KOPT-K1 (cell line): ENCODE results near the gene MEIS1.

Experiments
- H3K27ac ChIP-seq: fragments of 200-600 bp; sonication (generic); 2 replicates; pipeline ENCODE4 v1.5.1; 2016; ENCODE audit warnings: antibody characterized with exemption, mild to moderate bottlenecking, low read depth, low read length; ENCODE audit not compliant: poor library complexity, severe bottlenecking
- H3K36me3 ChIP-seq: fragments of 200-600 bp; sonication (generic); 2 replicates; pipeline ENCODE4 v1.5.1; 2017; ENCODE audit warnings: antibody characterized with exemption, mild to moderate bottlenecking, low read length, moderate library complexity; ENCODE audit not compliant: insufficient read depth
- H3K9me3 ChIP-seq: fragments of 200-600 bp; sonication (generic); 2 replicates; pipeline ENCODE4 v1.5.1; 2017; ENCODE audit warnings: antibody characterized with exemption, low read length, mild to moderate bottlenecking; ENCODE audit not compliant: insufficient read depth, poor library complexity, severe bottlenecking

The MEIS1 gene

DNA sequence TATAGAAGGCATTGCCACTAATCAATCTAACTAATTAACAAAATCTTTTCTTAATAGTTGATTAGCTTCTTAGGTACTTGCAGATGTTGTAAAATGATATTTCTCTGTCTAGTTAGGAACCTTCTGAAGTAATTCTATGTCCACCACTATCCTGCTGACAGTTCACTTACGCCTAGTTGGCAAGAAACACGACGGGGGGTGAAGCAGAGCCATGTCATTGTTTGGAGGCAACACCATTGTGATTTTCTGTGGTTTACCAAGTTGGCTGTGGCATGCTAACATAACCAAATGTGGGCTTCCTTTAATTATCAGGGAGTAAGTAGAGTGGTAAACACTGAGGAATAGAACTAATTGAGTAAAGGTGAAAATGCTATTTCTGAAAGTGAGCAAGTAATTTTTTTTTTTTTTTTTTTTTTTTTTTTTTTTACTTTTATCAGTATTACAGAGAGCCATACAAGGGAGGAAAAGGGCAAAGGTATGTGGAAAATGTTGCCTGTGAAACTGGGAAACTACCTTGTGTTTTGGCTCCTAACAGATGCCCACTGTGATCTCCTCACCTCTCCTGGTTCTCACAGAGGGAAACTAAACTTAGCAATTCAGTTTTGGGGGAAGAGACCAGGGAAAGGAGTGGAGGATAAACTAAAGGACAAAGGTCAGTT, 126.8 kb downstream of the MEIS1 start:
- H3K36me3 ChIP-seq = no peaks in the 10 kb centered on the region
- no peak overlapping the region for H3K27ac ChIP-seq
- no peaks in the 10 kb centered on the region for H3K9me3 ChIP-seq

DNA sequence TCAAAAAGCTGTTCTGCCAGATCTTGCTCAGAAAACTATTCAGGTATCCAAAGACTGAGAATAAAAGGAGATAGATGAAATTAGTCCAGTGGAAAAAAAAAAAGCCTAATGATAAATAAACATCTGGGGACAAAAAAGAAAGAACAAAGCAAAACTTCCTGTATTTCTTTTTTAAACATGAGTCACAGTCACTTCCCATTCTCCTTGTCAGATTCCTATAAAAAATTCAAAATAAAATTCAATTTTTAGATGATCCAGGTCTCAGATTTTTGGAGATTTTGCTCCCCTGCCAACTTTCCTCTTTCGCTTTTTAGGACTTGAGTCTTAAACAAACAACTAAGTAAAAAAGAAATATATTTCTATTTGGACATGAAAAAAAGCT, 127.4 kb downstream of the MEIS1 start:
- no peaks in the 10 kb centered on the region for H3K36me3 ChIP-seq
- H3K9me3 ChIP-seq = no peaks in the 10 kb centered on the region
- H3K27ac ChIP-seq = no peak overlapping the region

DNA sequence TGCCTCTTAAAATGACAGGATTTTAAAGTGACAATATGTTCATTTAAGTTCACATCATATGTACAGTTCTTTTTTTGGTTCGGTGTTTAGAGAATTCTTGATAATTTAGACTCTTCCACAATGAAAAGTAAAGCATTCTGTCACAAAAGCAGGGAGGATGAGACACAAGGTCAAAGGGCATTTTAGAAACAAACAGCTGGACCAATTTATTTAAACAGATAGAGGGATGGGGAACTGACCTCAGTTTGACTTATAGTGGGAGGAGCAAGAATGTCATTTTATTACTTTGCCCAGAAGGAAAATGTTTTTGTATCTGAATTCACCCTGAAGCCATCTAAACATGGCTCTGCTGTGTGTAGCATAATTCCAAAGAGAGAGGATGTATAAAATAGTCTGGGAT, 128.5 kb downstream of the MEIS1 start:
- H3K27ac ChIP-seq = no peak overlapping the region
- H3K36me3 ChIP-seq = no peaks in the 10 kb centered on the region
- no peaks in the 10 kb centered on the region for H3K9me3 ChIP-seq

DNA sequence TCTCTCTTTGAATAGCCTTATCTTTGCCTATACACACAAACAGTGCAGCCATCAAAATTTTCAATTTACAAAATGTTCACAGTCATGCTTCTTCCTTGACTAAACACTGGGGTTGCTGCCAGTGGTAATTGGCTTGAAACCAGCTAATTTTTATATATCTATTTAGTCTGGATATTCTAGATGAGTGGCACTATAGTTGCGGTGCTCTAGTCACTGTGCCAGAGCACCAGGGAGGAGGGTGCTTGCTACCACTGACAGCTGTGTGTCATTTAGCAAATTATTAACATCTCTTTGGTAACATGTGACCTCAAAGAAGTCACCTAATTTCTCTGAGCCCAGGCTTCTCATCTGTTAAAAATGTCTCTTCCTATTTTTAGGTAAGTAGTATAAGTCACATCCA, 130.4 kb downstream of the MEIS1 start:
- Histone ChIP-seq H3K27ac (no peak overlapping the region), H3K9me3 (no peaks in the 10 kb centered on the region), H3K36me3 (no peaks in the 10 kb centered on the region)

DNA sequence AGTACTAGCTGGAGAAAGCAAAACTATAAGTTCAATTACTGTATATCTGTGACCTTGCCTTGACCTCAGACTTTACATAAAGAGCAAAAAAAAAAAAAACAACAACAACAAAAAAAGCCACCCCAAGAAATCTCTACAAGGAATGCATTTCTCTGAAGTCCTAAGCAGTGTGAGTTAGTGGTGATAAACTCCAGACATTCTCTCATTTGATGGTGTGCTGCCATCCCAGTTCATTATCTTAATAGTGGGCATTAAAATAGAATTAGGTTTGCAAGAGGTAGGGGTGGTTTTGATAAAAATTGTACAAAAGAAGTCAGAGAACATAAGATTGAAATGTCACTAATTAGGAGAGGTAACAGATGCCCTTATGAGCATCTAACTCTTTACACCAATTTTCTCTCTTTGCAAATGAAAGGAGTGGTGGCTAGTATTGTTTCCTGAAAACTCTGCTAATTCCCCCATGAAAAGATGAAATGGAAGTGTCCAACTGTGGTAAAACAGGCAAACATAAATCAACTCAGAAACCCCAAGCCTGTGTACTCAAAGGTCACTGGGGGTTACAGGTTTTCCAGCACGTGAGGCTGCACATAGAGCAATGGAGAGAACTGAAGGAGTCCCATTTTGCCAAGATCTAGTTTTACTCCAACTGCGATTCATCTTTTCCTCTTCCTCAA, 131.9 kb downstream of the MEIS1 start:
- Histone ChIP-seq H3K9me3 (no peaks in the 10 kb centered on the region), H3K27ac (no peak overlapping the region), H3K36me3 (no peaks in the 10 kb centered on the region)

DNA sequence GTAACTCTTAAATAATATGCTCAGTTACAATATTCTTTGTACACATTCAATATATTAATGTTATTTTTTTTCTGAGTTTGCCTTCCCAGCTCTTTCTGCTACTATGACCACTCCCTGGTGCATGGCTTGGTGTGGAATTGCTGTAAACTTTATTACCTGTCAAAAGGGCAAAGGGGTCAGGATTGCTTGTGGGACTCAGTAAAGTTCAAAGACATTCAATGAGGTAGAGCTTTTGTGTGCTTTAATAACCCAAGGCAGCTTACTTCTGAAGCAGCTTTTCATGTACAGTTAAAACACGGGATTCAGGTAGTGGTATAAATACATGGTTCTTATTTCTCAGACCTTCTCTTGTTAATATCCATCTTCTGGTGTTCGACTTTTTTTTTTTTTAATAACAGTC, 132.8 kb downstream of the MEIS1 start:
- Histone ChIP-seq H3K36me3 (no peaks in the 10 kb centered on the region), H3K9me3 (no peaks in the 10 kb centered on the region), H3K27ac (no peak overlapping the region)

DNA sequence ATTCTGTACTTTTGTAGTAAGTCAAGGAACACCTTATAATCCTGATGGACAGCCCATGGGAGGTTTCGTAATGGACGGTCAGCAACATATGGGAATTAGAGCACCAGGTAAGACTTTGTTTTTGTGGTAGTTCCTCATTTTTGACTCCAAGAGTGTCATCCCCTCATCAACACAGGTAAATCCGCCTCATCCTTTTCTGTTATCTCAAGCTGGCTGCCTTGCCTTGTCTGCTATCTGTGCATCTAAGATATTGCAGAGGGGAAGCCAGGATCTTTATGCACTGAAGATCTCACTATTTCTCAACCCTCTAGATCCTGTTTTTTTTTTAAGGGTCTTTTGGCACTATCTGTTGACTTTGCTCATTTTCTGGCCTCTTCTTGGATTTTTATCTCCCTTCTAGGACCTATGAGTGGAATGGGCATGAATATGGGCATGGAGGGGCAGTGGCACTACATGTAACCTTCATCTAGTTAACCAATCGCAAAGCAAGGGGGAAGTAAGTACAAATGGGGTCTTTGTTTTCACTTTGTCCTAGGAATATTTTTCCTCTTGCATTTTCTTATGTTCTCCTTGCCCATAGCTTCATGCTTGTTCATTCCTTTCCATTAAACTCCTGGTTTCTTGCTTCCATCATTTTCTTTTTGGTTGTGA, 133.8 kb downstream of the MEIS1 start:
- H3K9me3 ChIP-seq = no peaks in the 10 kb centered on the region
- no peaks in the 10 kb centered on the region for H3K36me3 ChIP-seq
- H3K27ac ChIP-seq = no peak overlapping the region

DNA sequence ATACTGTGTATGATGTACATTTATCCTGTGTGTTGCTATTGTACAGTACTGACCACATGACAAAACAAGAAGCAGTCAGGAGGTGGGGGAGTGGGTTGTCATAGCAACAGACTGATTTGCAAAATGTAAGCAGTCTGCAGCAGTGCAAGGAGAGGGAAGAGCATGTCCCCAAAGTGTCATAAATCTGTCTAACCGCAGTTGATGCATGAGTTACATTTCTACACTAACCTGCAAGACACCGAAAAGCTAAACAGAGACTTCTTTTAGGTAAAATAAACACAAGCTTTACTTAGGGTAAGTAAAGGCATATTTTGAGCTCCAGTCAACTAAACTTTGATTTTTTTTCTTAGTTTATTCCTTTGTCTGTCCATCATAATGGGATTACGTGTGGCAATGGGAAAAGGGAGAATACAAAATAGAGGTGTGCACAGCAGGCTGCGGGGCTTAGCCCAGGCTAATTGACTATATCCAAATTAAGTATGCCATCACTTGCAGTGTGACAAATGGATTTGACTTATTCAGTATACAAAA, 134.5 kb downstream of the MEIS1 start:
- Histone ChIP-seq H3K9me3 (no peaks in the 10 kb centered on the region), H3K27ac (no peak overlapping the region), H3K36me3 (no peaks in the 10 kb centered on the region)

DNA sequence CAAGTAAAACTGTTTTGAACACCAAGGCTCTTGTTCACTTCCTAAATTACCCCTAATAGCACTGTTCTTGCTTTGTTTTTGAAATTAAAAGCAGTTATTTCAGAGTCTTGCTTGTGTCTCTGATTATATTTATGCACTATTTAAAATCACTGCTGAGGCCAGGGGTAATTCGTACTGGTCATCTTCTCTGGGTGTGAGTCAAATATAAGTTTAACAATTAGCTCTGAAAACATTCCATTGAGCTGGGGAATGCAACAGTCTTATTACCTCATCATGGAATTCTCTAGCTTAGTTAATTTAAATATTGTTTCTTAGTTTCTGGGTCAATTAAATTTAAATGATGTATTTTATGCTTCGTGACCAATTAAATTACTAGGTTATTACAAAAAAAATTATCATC, 135.0 kb downstream of the MEIS1 start:
- Histone ChIP-seq H3K9me3 (no peaks in the 10 kb centered on the region), H3K36me3 (no peaks in the 10 kb centered on the region), H3K27ac (no peak overlapping the region)

DNA sequence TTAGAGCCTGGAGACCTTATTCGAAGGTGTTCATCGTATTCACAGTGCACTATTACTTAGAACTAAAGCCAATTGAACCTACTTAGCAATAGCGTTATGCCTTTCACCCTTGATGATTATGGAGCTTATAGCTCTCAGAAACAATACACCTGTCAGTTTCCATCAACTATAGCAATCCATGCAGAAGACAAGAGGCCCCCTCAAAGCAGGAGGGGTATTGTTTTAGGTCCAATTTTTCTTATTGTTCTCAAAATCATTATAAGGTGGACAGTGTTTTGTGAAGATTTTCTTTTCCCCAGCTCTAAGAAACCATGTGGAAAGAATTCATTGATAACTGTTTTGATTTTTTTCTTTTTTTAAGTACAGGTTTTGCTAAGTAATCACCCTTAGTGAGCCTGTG, 135.5 kb downstream of the MEIS1 start:
- Histone ChIP-seq H3K9me3 (no peaks in the 10 kb centered on the region), H3K36me3 (no peaks in the 10 kb centered on the region)

DNA sequence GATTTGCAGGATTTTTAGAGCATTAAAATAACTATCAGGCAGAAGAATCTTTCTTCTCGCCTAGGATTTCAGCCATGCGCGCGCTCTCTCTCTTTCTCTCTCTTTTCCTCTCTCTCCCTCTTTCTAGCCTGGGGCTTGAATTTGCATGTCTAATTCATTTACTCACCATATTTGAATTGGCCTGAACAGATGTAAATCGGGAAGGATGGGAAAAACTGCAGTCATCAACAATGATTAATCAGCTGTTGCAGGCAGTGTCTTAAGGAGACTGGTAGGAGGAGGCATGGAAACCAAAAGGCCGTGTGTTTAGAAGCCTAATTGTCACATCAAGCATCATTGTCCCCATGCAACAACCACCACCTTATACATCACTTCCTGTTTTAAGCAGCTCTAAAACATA, 137.0 kb downstream of the MEIS1 start:
- no peaks in the 10 kb centered on the region for H3K36me3 ChIP-seq
- H3K9me3 ChIP-seq = peaks cover 7% of the 10 kb centered on the region
- H3K27ac ChIP-seq = no peak overlapping the region

More for the DNA sequence above, 135.5 kb downstream of the MEIS1 start:
- no peak overlapping the region for H3K27ac ChIP-seq

DNA sequence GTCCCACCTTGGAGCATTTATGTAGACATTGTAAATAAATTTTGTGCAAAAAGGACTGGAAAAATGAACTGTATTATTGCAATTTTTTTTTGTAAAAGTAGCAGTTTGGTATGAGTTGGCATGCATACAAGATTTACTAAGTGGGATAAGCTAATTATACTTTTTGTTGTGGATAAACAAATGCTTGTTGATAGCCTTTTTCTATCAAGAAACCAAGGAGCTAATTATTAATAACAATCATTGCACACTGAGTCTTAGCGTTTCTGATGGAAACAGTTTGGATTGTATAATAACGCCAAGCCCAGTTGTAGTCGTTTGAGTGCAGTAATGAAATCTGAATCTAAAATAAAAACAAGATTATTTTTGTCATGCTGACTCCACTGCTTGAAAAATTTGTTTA, 137.5 kb downstream of the MEIS1 start:
- H3K27ac ChIP-seq = no peak overlapping the region
- peaks cover 9% of the 10 kb centered on the region for H3K9me3 ChIP-seq
- H3K36me3 ChIP-seq = no peaks in the 10 kb centered on the region

DNA sequence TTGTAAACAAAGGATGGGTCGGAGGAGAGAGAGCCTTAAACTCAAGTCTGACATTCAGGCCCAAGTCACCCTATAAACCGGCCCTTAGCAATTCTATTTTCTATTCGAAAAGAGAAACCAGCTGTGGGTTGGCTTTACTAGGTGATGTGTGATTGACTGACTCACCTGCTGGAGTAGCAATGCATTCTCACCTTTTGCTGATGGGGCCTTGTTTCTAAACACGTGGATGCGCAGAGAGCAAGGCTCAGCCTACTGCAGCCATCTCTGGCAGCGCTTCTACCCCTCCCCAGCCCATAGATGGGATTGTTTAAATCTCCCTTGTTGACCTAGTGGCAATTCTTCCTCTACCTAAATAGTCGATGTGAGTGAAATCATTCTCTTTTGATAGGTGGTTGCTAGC, 138.5 kb downstream of the MEIS1 start:
- Histone ChIP-seq H3K9me3 (peaks cover 9% of the 10 kb centered on the region), H3K27ac (no peak overlapping the region), H3K36me3 (no peaks in the 10 kb centered on the region)

DNA sequence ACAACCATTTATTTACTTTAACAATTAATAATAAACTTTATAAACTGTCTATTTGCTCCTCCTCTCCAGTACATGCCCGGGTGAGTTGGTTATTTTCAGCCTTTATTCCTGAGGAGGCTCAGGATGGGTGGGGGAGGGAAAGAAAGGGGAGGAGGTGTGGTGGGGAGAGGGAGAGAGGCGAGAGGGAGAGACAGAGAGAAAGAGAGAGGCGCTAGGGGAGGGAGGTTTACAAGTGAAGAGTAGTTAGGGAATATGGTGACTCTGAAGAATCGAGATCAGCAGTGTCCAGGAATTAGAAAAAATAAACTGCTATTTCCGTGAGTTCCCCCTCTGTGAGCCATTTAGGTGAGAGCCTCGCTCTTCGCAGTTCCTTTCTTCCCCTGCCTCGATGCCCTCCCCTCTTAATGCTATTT, 138.9 kb downstream of the MEIS1 start:
- H3K36me3 ChIP-seq = no peaks in the 10 kb centered on the region
- H3K27ac ChIP-seq = no peak overlapping the region
- peaks cover 9% of the 10 kb centered on the region for H3K9me3 ChIP-seq

DNA sequence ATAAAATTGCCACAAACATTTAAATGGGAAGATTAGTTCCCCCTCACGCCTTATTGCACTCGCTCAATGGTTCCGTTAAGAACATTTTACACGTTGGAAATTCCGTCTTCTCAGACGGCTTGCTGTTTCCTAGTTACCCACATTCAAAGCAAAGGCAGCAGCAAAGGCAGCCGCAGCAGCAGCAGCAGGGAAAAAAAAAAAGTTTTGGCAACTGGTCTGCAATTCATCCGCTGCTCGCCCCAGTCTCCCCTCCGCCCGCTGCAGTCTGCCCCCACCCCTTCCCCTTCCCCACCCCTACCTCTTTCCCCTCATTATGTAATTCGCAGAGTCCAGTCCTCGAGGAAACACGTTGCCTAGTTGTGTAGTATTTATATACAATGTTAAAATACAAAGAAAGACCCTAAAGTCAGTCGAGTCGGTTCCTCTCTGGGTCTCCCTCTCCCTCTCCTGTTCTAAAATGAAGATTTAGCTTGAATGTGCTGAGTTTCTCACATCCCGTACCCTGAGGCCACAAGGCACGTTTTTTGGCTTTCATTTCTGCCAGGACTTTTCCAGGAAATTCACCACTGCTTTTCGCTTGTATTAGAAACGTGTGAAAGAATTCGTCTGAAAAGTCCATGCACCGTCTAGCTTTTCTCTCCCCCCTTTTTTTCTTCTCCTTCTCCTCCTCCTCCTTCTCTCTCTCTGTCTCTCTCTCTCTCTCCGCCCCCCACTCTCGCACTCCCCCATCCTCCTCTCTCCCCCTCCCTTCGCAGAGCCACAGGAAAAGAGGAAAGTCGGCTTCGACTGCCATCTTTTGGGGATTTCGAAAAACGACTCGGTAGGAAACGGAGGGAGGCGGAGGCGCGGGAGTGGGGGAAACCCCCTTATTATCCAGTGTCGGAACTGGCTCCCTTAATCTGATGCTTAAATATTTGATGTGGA, 140.0 kb downstream of the MEIS1 start:
- Histone ChIP-seq H3K9me3 (peaks cover 9% of the 10 kb centered on the region), H3K36me3 (no peaks in the 10 kb centered on the region), H3K27ac (no peak overlapping the region)
